Heart right ventricle (tissue), 16 donors: ENCODE results near the gene C16orf54. TPM values are rescaled to one million over a fixed set of nuclear protein-coding genes. Genes with fewer than 3 reads are reported as not detected.

ENCODE experiments used
- ATAC-seq, 8 donors: fragments of 200-7000 bp; cut with Tn5 transposase; one replicate each; pipeline ENCODE4 v1.9.1; 2020; ENCODE audit warnings: mild to moderate bottlenecking in 8 of 8, moderate library complexity in 8 of 8, moderate number of reproducible peaks in 1 of 8
- DNase-seq, 2 donors: peaks; one replicate each; pipeline ENCODE4 v3.0.0-alpha.2; 2020
- H3K27ac ChIP-seq, 10 donors: fragments of 200-600 bp; sonication (generic) in 2 of 10; one replicate each; pipeline versions ENCODE4 v1.5.0 to v1.8.0; 2020 to 2022; ENCODE audit warnings: mild to moderate bottlenecking in 3 of 10
- H3K27me3 ChIP-seq, 7 donors: fragments of 200-600 bp; one replicate each; pipeline ENCODE4 v1.8.0; 2021 to 2022; ENCODE audit warnings: mild to moderate bottlenecking in 2 of 7
- H3K36me3 ChIP-seq, 9 donors: fragments of 200-600 bp; sonication (generic) in 1 of 9; one replicate each; pipeline versions ENCODE4 v1.5.0 to v1.8.0; 2020 to 2022; ENCODE audit warnings: mild to moderate bottlenecking in 2 of 9
- H3K4me1 ChIP-seq, 9 donors: fragments of 200-600 bp; sonication (generic) in 1 of 9; one replicate each; pipeline versions ENCODE4 v1.5.0 to v1.8.0; 2020 to 2022; ENCODE audit warnings: mild to moderate bottlenecking in 4 of 9
- H3K4me3 ChIP-seq, 10 donors: fragments of 200-600 bp; sonication (generic) in 2 of 10; one replicate each; pipeline versions ENCODE4 v1.5.0 to v1.8.0; 2020 to 2022; ENCODE audit warnings: mild to moderate bottlenecking in 7 of 10, moderate library complexity in 2 of 10
- H3K9me3 ChIP-seq, 11 donors: fragments of 200-600 bp in 10 of 11; sonication (generic) in 2 of 11; one replicate each; pipeline versions ENCODE4 v1.5.0 to v1.8.0; 2013 to 2022; ENCODE audit warnings: mild to moderate bottlenecking in 2 of 11, control low read depth in 1 of 11, moderate library complexity in 1 of 11
- WGBS, 2 donors: extraction: QIAGEN DNeasy Blood & Tissue Kit; methylation state at CpG; one replicate each; pipeline ENCODE4 v1.1.7; 2013; ENCODE audit warnings: inconsistent platforms in 1 of 2; 5-methylcytosine and 5-hydroxymethylcytosine counted together
- intact Hi-C, 10 donors: fragments of 100-400 bp; cut with DNase I; formaldehyde crosslinking; loops; one replicate each; pipeline versions ENCODE4 v1.11.1 to v1.14.2; 2022
- polyA plus RNA-seq, 2 donors: library from polyadenylated mRNA; stranded (reverse); fragments of 200-250 nt; gene quantifications; one replicate each; pipeline ENCODE4 v1.2.3, GENCODE V29; 2013
- total RNA-seq, 10 donors: library from RNA; stranded (reverse); fragmentation: NEBNext Ultra II Directional in 3 of 10; extraction: Animal tissue kit (Norgen Biotek cat#: 25700) in 3 of 10; gene quantifications; one replicate each; pipeline versions ENCODE4 v1.2.1 to v1.2.4, GENCODE V29; 2021 to 2023
- TF ChIP-seq, protein P1 (sequence below), 9 donors: fragments of 200-600 bp; sonication (generic) in 2 of 9; IDR thresholded peaks; one replicate each; pipeline versions ENCODE4 v1.5.0 to v1.8.0; 2021 to 2022; ENCODE audit warnings: antibody characterized with exemption in 9 of 9, mild to moderate bottlenecking in 5 of 9, moderate library complexity in 1 of 9
- donor health status: Arrhythmogenic right ventricular cardiomyopathy.
- donor health status: ischemic (EF 13 %, LVEDD 7.1; RV severe dilation, severe dysfunction).
- donor health status: healthy with polysubstance abuse.
- donor health status: DM: no; HTN: yes; CAD: no.
- donor health status: DM: no; HTN: no; CAD: no.
- donor health status: ischemic (EF 25% LVEDD 6.9; RV normal size, moderate dysfunction).
- donor health status: ischemic (EF 25% LVEDD 5.7; RV mildly dilated, moderate dysfunction).
- donor health status: healthy.
- donor health status: DM: yes; HTN: yes; CAD: no.
- donor health status: Ischemic cardiomyopathy.
- donor health status: ischemic (EF 35%, LVEDD 5.7; RV mildly dilated, moderate dysfunction).
- donor health status: nonischemic (EF 11% LVEDD 7.7; RV severe dilation, severe dysfunction).
- donor health status: DM: yes; HTN: yes; CAD: no.
- donor health status: PGD.
- donor health status: ischemic (EF 29% LVEDD 5.4; RV normal size, mild dysfunction).
- donor health status: nonischemic (EF 23%, LVEDD 6.1; RV moderate dilation, normal function).

The C16orf54 gene
- total and polyA plus RNA-seq, 12 donors, result 0.18 to 3.3 (median 0.53) TPM

- intact Hi-C loops, result loop anchor here in 1 of 10 donors (10.0 kb wide), 1 partner anchor 56 kb away; the partner anchor contains the start of gene ZG16
- Histone ChIP-seq H3K27ac (no peak overlapping the region), H3K4me1 (peaks cover 0 to 3% (median 0%) of the 10 kb centered on the region in 9 donors), H3K27me3 (no peaks in the 10 kb centered on the region), H3K4me3 (no peak overlapping the region), H3K9me3 (no peaks in the 10 kb centered on the region), H3K36me3 (no peaks in the 10 kb centered on the region)
- 28 to 35% methylated on average over 4 of the region's 4 CpGs for WGBS, 2 donors
- DNase-seq (no peak), ATAC-seq (no peak)
- TF ChIP-seq, protein P1, sequence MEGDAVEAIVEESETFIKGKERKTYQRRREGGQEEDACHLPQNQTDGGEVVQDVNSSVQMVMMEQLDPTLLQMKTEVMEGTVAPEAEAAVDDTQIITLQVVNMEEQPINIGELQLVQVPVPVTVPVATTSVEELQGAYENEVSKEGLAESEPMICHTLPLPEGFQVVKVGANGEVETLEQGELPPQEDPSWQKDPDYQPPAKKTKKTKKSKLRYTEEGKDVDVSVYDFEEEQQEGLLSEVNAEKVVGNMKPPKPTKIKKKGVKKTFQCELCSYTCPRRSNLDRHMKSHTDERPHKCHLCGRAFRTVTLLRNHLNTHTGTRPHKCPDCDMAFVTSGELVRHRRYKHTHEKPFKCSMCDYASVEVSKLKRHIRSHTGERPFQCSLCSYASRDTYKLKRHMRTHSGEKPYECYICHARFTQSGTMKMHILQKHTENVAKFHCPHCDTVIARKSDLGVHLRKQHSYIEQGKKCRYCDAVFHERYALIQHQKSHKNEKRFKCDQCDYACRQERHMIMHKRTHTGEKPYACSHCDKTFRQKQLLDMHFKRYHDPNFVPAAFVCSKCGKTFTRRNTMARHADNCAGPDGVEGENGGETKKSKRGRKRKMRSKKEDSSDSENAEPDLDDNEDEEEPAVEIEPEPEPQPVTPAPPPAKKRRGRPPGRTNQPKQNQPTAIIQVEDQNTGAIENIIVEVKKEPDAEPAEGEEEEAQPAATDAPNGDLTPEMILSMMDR (IDR thresholded peaks at IDR 0.05), result no peak
These were observed 26.7 kb downstream of the C16orf54 start for GRCh38 chr16:29719063-29719462.

DNA sequence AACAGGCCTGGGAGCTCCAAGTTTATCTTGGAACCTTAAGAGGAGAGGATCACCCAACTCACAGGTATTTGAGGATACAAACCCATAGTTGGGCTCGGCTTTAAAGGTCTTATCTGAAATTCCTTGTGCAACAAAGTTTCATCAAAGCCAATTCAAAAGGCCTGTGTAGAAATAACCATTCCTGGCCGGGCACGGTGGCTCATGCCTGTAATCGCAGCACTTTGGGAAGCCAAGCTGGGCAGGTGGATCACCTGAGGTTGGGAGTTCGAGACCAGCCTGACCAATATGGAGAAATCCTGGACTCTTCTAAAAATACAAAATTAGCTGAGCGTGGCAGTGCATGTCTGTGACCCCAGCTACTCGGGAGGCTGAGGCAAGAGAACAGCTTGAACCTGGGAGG, 28.7 kb downstream of the C16orf54 start:
- Histone ChIP-seq H3K27ac (no peak overlapping the region), H3K4me3 (no peak overlapping the region), H3K9me3 (no peaks in the 10 kb centered on the region), H3K36me3 (no peaks in the 10 kb centered on the region), H3K4me1 (peaks cover 0 to 3% (median 0%) of the 10 kb centered on the region in 9 donors), H3K27me3 (no peaks in the 10 kb centered on the region)
- intact Hi-C loops, result loop anchor here in 1 of 10 donors (10.0 kb wide), 1 partner anchor 58 kb away; the partner anchor contains the start of gene ZG16
- ATAC-seq (no peak), DNase-seq (no peak)
- TF ChIP-seq, protein P1 (IDR thresholded peaks at IDR 0.05), result no peak
- WGBS, 2 donors, result 83 to 86% methylated on average over 7 of the region's 7 CpGs

- TF ChIP-seq, protein P1 (IDR thresholded peaks at IDR 0.05), result no peak
- no peak overlapping the region for H3K4me3 ChIP-seq
- intact Hi-C loops, result loop anchor here in 1 of 10 donors (10.0 kb wide), 1 partner anchor 60 kb away; the partner anchor contains the start of gene ZG16
- no peak overlapping the region for H3K27ac ChIP-seq
- DNase-seq, result no peak
- 32 to 47% methylated on average over 1 of the region's 1 CpG for WGBS, 2 donors
- no peak for ATAC-seq
- no peaks in the 10 kb centered on the region for H3K9me3 ChIP-seq
- peaks cover 0 to 21% (median 0%) of the 10 kb centered on the region in 9 donors for H3K4me1 ChIP-seq
- no peaks in the 10 kb centered on the region for H3K27me3 ChIP-seq
- H3K36me3 ChIP-seq, result no peaks in the 10 kb centered on the region
These were observed 30.8 kb downstream of the C16orf54 start for GRCh38 chr16:29714972-29715371.

DNA sequence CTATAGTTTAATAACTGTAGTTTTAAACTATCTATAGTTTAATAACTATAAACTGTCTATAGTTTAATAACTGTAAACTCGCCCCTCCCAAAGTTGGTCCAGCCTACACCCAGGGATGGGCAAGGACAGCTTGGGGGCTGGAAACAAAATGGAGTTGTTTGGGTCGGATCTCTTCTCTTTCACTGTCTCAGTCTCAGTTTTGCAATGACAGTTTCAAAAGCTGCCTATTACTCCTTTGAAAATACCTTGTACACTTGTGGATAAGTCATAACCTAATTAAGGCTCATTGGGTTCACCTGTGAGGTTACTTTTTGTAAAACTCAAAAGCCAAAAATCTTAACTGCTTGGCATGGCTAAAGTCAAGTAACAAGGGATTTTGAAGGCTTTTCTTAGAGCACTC, 31.4 kb downstream of the C16orf54 start:
- intact Hi-C loops, result loop anchor here in 1 of 10 donors (10.0 kb wide), 1 partner anchor 60 kb away; the partner anchor contains the start of gene ZG16
- no peaks in the 10 kb centered on the region for H3K27me3 ChIP-seq
- no peaks in the 10 kb centered on the region for H3K9me3 ChIP-seq
- no peak overlapping the region for H3K27ac ChIP-seq
- TF ChIP-seq, protein P1 (IDR thresholded peaks at IDR 0.05), result no peak
- 79 to 91% methylated on average over 2 of the region's 2 CpGs for WGBS, 2 donors
- H3K36me3 ChIP-seq, result no peaks in the 10 kb centered on the region
- DNase-seq (no peak), ATAC-seq (no peak)
- no peak overlapping the region for H3K4me3 ChIP-seq
- peaks cover 0 to 22% (median 0%) of the 10 kb centered on the region in 9 donors for H3K4me1 ChIP-seq
